HG03460 (cell line): ENCODE data around the gene SPNS3.

Experiments
- ATAC-seq: cut with Tn5 transposase; IDR thresholded peaks from one replicate; pipeline ENCODE4 v1.9.1; 2021; ENCODE audit not compliant: unreplicated experiment

The SPNS3 gene

GRCh38 chr17:4507361-4508111 is 73.8 kb downstream of the SPNS3 start:
- ATAC-seq = no peak

- no peak for ATAC-seq
Measured at GRCh38 chr17:4508207-4508606, 74.5 kb downstream of the SPNS3 start.

- no peak for ATAC-seq
Measured at GRCh38 chr17:4509401-4509800, 75.7 kb downstream of the SPNS3 start.

DNA sequence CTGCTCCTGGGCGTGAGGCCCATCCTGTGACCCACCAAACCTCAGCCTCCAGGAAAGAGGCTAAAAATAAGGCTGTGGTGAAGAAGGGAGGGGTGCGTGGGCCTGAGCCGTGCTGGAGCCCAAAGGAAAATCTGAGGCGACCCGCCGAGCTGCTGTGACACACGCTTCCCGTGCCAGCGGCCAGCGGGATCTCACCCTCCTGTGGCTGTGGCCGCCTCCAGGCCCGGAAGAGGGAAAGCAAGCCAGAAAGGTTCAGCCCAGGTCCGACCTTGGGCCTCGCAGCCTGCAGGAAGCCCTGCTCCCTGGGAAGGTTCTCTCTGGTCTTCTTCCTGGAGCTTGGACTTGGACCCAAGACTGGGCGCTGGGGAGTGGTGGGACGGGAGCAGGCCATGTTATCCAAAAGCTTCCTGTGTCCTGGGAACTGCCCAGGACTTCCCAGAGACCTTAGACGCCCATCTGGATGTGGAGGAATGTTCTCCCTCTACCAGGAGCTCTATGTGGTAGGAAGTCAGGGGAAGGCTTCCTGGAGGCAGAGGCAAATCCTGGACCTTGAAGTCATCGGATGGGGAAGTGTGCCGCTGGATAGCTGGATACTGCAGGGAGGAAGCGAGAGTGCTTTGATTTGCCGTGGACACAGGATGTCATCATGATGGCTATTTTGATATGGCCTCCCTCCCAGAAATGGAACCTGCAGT is 76.3 kb downstream of the SPNS3 start:
- no peak for ATAC-seq

GRCh38 chr17:4510618-4510941 is 76.8 kb downstream of the SPNS3 start:
- ATAC-seq = no peak

GRCh38 chr17:4511199-4511932 is 77.6 kb downstream of the SPNS3 start:
- ATAC-seq = no peak

DNA sequence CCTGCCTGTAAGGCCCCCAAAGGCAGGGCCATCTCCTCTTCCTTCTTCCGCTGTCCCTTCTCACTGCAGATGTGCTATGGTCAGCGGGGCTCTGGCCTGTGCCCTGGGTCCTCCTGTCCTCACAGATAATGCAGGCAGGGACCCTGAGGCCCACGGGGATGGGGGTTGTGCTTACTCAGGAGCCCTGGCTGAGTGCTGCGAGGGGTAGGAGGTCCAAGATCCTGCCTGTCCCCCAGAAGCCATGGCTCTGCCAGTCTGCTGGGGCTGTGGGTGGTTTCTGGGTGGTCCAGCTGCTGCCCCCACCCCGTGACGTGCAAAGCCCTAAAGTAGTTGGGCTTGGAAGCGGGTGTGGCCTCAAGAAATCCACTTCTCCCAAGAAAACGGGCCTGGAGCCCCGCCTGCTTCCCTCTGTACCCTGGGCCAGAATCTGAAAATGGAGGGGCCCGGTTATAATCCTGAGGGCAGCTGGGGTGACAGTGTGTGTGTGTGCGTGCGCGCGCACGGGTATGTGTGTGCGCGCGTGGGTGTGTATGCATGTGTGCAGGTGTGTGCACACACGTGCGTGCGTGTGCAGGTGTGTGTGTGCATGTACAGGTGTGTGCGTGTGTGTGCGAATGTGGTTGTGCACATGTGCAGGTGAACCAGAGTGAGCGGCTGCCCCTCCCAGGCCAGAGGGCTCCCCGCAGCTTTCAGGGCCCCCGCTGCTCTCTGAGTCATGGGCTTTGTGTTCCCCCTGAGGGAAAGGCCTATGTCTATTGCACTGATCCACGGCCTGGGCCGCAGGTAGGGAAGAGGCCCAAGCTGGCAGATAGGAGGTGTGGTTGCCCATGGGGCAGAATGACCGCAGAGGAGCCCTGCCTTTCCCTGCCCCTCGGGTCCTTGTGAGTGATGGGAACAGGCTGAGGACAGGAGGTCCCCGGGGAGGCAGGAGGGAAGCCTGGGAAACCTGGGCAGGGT is 78.7 kb downstream of the SPNS3 start:
- ATAC-seq = no peak

DNA sequence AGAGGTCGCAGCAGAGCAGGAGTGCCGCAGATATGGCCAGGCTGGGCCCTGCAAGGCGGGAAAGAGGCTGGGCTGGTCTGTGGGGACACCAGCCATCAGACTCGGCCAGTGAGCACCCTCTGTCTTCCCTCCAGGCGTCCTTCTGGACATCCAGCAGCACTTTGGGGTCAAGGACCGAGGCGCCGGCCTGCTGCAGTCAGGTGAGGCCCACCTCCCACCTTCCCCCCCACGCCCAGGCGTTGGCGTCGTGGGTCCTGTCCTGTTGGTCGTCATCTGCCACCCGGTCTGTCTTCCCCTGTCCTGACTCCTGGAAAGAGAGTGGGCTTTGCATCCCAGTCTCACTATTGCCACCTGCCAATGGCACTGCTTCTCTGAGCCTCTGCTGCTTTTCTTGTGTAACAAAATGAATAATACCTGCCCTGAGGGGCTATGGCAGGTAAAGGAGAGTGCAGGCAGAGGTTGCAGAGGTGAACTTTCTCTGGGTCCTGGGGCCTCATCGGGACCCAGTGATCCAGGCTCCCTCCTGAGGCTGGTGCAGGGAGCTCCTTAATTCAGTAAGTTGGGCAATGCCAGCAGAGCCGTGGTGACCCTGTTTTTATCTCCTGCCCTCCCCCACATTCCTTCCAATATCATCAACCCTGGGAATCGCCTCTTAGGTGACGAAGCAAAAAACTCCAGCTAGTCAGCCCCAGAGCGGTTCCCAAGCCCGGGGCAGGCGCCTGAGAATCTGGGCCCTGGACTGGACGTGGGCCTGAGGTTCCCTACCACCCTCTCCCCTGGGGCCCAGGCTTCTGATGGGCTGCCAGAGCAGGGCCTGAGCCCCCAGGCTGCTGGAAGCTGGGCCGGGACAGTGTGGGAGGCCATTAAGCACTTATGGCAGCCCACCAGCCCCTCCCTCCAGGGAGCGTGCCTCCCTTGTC is 79.6 kb downstream of the SPNS3 start:
- no peak for ATAC-seq

DNA sequence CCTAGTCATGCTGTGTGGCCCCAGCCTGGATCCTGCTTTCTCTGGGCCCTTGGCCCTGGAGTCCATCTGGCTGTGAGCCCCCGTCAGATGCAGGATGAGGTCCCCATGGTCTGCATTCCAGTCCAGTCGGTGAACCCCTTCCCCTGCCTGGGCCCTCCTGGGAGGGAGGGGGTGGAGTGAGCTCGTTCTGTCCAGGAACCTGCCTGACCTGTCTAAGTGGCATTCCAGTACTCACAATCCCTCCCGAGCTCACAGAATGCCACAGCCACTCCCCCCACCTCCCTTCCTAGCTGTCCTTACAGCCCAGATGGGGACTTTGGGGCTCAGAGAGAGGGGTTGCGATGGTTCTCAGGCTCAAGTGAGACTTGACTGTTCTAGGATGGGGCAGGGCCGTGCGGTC is 80.5 kb downstream of the SPNS3 start:
- no peak for ATAC-seq

GRCh38 chr17:4514779-4515178 is 81.0 kb downstream of the SPNS3 start:
- ATAC-seq = no peak

DNA sequence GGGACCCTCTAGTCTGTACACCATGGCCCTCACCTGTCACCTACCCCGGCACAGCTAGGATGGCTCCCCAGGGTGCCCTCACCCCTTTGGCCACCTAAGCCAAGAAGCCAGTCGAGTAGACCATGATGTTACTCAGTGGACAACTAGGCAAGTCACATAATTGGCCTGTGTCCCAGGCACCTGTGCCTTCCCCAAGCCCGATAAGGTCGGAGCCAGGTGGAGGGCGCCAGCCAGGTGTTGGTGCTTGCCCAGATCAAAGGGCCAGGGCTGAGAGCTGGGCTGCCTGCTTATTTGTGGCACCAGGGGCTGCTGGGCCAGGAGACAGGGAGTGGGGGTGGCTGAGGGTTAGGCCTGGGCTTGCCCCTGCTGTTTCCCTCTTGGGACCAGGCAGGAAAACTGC is 81.8 kb downstream of the SPNS3 start:
- no peak for ATAC-seq

- no peak for ATAC-seq
Measured at GRCh38 chr17:4516735-4517134, 83.0 kb downstream of the SPNS3 start.

DNA sequence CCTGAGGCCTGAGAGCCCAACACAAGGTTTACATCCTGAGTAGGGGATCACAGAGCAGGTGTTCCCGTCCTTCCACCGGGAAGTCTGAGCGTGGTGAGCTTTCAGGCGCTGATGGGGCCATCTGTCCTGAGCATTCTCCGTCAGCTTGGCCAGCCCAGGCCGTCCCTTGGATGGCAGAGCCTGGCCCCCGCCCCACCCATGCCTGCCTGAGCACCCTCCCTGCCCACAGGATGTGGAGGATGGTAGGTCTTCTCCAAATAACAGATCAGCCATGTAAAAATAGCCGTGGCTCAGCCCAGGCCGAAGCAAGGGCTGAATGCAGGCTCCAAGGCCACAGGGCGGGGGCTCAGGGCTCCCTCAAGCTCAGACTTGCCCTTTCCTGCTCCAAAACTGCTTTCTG is 85.2 kb downstream of the SPNS3 start:
- no peak for ATAC-seq

DNA sequence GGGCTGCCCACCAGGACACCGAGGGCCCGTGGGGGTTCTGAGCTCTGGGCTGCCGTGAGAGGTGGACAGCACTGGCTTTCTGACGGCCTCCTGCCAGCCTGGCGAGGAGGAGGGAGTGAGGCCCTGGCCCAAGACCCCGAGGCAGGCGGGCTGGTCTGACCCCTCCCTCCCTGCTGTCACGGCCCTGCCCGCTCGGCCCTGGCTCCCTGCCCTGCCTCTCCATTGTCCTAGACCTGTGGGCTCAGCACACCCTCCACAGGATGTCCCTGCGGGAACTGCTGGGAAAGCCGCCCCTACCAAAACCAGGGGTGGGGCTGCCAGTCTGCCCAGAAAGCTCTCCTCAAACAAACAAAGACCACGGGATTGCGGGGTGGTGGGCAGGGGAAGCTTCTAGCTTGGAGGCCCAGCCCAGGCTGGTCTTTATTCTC is 85.6 kb downstream of the SPNS3 start:
- ATAC-seq = no peak

- ATAC-seq = no peak
Measured at GRCh38 chr17:4520060-4520893, 86.5 kb downstream of the SPNS3 start.

GRCh38 chr17:4520894-4521600 is 87.3 kb downstream of the SPNS3 start:
- ATAC-seq = no peak

GRCh38 chr17:4522661-4523060 is 88.9 kb downstream of the SPNS3 start:
- no peak for ATAC-seq

- no peak for ATAC-seq
Measured at GRCh38 chr17:4523946-4524345, 90.2 kb downstream of the SPNS3 start.
